CD4-positive, alpha-beta T cell treated with Interleukin-6 for 4 hours (primary cell): ENCODE results near the gene MAST1.
"Not testable (repeated sequence)": the region's sequence is repeated elsewhere in the genome, so short reads cannot be mapped to it uniquely, and the experiment has no call there.

ENCODE experiments used
- DNase-seq: peaks from one replicate; pipeline ENCODE4 v3.0.0-alpha.2; 2020; ENCODE audit warnings: mixed read lengths

The MAST1 gene

DNA sequence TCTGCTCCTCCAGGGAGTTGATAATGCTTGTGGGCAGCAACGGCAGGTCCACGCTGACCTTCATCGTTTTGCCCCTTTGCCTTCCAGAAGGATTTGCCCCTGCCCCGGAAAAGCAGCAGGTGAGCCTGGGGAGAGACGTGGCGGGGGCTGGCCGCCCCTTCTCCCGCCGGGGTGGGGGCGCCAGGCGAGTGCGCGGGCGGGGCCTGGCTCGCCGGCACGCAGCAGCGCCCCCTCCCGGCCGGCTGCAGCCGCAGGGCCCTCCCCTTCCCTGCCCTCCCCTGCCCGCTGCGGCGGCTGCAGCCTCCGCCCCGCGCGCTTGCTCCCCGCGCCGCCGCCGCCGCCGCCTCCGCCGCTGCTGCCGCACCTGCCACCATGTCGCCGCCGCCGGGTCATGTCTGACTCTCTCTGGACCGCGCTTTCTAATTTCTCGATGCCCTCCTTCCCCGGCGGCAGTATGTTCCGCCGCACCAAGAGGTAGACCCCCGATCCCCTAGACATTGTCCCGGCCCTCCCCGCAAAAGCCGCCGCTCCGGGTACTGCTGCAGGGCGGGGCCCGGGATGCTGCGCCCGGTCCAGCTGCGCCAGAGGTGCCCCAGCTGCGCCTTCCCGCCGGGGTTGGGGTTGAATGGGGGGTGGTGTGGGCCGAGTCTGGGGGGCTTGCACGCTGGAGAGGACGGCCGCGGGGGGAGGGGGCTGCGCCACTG, at the start of gene MAST1:
Gene MAST1, plus strand, starts transcription at position 334 of the 704 bp plus-strand sequence. Its CDS starts 58 bp downstream, at position 392.
- peak; percentile 56 for DNase-seq

DNA sequence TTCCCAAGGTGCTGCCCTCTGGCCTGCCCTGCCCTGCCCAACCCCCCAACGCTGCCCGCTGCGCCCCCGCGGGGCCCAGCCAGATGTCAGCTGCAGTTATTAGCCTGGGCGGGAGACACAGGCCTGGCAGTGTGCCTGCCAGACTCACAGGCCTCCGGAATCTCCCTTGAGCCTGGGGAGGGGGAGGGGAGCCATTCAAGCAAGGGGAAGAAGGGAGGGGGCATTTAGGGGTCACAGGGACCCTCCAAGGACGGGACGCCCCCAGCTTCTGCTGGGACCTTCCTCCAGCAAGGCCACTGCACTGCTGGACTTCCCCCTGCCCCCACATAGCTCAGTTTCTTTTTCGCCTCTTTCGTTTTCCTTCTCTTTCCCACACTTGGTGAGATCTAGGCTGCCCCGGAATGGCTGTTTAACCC, 49.6 kb upstream of the MAST1 start:
- peak; percentile 28 for DNase-seq

DNA sequence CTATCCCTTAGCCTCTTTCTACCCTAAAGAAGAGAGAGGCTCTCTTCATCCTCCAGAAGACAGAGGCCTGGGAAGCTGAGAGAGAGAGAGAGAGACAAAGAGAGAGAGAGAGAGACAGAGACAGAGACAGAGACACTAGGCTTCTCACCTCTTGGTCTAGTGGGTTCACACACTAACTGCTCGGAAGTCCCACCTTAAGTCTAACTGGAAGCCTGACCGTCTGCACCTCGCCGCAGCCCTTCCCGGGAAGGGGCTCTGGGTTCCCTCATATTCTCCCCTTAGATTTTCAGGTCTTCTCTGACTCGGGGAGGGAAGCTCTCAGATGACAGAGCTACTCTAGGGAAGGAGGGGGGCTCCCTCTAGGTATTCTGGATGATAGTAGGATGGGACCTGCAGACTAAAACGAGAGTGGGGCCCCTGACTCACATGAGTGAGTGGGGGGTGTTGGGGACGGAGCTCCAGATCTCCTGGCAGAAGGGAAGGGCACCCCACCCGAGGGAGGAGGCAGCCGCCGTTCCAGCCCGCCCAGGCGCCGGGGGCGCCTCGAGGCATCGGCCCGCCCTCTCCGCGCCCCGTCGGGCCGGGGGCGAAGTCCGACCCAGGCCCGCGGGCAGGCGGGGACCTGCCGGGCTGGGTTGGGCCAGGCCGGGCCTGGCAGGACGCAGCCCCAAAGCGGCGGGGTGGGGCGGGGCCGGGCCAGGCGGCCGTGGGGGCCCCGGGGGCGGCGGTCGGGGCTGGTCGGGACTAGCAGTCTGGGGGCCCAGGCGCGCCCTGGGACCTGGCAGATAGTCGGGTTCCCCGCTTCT, 49.0 kb upstream of the MAST1 start:
- DNase-seq, result no peak

DNA sequence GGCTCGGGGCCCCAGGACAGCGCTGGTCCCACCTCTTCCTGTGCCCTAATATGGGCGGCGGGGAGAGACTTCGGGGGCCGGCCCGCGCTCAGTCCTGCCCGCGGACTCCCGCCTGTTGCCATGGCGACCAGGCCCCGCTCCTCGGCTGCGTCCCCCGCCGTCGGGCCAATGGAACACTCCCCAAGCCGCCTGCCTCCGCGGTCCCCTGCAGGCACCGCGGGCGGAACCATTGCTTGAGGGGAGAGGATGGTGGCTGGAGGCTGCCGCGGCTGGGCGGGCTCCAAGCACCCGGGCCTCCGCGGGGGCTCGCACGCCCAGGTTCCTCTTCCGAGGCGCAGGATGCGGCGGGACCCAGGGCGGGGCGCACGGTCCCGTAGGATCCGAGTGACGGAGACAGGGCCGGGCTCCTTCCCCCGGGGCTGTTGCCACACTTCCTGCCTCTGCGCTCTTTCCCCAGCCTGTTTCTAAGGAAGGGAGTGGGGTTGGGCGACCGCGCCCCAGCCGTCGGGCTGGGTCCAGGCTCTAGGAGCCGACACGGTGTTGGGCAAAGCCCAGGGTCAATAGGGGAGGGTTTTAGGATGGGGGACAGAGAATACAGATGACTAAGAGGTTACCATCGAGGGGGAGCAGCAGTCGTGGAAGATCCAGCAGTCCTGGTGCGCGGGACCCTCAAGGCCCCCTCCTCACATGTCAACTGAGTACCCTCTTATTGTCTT, 48.3 kb upstream of the MAST1 start:
- peak; percentile 89 for DNase-seq

DNA sequence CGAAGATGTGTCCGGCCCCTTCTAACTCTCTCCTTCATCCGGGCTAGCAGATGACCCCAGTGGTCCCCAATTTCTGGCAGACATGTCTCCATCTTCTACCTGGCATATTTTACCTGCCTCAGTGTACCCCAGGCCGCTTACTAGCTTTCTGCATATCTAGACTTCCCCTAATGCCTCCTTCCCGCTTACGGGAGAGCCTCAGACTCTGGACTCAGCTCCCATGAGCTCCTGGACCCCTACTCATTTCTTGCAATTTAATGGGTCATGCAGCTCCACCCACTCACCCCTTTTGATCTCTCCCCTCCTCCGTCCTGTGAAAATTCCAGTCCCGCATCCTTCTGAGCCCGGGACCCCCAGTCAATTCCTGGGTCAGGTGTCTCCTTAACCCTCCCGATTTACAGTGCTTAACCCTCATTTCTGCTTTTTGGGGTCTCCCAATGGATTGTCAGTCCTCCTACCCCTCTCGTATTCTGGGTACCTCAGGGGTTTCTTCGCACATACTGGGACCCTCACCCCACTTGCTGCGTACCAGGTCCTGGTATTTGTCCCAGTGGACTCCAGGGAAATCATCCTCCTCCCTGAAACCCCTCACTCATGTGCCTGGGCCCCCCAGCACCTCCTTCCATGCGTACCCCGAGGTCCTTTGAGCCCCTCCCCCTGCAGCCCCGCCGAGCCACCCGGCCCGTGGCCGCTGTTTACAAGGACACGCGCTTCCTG, 47.5 kb upstream of the MAST1 start:
- peak; percentile 19 for DNase-seq

DNA sequence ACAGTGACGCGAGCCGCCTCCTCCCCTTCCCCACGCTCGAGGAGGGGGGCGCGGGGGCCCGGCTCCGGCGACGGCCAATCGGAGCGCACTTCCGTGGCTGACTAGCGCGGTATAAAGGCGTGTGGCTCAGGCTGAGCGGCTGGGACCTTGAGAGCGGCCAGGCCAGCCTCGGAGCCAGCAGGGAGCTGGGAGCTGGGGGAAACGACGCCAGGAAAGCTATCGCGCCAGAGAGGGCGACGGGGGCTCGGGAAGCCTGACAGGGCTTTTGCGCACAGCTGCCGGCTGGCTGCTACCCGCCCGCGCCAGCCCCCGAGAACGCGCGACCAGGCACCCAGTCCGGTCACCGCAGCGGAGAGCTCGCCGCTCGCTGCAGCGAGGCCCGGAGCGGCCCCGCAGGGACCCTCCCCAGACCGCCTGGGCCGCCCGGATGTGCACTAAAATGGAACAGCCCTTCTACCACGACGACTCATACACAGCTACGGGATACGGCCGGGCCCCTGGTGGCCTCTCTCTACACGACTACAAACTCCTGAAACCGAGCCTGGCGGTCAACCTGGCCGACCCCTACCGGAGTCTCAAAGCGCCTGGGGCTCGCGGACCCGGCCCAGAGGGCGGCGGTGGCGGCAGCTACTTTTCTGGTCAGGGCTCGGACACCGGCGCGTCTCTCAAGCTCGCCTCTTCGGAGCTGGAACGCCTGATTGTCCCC, 46.8 kb upstream of the MAST1 start, which contains the start of gene JUNB:
Gene JUNB, plus strand, starts transcription at position 142 of the 706 bp plus-strand sequence. Its CDS starts 286 bp downstream, at position 428.
- peak; percentile 98 for DNase-seq

DNA sequence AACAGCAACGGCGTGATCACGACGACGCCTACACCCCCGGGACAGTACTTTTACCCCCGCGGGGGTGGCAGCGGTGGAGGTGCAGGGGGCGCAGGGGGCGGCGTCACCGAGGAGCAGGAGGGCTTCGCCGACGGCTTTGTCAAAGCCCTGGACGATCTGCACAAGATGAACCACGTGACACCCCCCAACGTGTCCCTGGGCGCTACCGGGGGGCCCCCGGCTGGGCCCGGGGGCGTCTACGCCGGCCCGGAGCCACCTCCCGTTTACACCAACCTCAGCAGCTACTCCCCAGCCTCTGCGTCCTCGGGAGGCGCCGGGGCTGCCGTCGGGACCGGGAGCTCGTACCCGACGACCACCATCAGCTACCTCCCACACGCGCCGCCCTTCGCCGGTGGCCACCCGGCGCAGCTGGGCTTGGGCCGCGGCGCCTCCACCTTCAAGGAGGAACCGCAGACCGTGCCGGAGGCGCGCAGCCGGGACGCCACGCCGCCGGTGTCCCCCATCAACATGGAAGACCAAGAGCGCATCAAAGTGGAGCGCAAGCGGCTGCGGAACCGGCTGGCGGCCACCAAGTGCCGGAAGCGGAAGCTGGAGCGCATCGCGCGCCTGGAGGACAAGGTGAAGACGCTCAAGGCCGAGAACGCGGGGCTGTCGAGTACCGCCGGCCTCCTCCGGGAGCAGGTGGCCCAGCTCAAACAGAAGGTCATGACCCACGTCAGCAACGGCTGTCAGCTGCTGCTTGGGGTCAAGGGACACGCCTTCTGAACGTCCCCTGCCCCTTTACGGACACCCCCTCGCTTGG, 46.1 kb upstream of the MAST1 start:
- peak; percentile 84 for DNase-seq

DNA sequence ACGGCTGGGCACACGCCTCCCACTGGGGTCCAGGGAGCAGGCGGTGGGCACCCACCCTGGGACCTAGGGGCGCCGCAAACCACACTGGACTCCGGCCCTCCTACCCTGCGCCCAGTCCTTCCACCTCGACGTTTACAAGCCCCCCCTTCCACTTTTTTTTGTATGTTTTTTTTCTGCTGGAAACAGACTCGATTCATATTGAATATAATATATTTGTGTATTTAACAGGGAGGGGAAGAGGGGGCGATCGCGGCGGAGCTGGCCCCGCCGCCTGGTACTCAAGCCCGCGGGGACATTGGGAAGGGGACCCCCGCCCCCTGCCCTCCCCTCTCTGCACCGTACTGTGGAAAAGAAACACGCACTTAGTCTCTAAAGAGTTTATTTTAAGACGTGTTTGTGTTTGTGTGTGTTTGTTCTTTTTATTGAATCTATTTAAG, 45.4 kb upstream of the MAST1 start:
- DNase-seq, result no peak

DNA sequence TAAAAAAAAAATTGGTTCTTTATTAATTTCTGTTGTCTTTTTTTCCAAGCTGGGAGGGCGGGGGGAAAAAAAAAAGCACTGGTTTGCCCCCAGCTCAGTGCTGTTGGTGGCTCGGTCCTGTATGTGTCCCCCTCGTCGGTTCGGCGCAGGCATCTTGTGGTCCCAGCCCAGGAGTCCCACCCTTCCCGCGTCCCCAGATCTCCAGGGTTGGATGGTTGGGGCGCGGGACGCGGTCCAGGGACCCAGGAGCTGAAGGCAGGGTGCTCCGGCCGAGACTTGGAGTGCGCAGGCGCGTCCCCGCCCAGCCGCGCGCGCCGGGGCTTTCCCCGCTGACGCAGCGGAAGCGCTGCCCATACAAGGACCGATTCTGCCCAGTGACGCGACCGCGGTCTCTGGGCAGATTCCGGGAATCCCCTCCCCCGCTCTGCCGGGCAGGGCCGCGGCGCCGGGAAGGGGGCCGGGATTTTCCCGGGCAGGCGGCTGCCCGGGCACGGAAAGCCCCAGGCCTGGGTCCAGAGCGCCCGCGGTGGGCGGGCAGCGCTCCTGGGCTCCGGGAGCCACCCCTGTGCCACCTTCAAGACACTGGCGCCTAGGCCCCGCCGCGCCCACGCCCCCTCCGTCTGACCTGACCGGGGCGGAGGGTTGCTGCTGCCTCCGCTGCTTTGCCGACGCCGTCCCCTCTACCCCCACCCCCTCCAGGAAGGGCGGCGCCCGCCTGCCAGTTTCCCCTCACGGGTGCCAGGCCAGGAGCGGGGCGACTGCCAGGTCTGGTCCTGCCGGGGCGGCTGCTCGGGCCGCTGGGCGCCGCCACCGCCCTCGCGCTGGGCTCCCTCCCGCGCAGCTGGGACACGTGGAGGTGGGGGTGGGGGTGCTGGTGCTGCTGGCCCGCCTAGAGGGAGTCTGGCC, 44.8 kb upstream of the MAST1 start:
- DNase-seq, result peak; percentile 95

DNA sequence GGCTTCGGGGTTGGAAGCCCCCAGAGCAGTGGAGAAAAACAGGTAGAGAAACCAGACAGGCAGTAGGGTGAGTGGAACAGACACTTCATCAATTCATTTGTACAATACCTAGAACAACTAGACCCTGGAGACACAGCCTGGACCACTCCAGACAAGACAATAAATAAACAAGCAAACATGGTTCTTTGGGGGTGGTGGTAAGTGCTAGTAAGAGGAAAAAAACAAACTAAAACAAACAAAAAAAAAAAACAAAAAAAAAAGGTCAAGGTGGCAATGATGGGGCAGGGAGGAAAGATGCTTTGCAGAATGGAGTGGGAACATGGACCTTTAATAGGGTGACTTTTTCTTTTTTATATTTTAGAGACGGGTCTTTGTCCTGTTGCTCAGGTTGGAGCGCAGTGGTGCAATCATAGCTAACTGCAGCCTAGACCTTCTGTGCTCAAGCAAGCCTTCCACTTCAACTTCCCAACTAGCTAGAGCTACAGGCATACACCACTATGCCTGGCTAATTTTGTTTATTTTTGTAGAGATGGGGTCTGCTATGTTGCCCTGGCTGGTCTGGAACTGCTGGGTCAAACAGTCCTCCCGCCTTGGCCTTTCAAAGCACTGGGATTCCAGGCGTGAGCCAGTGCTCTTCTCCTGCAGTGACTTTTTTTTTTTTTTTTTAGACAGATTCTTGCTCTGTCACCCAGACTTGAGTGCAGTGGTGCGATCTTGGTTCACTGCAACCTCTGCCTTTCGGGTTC, 43.9 kb upstream of the MAST1 start:
- DNase-seq, result no peak

DNA sequence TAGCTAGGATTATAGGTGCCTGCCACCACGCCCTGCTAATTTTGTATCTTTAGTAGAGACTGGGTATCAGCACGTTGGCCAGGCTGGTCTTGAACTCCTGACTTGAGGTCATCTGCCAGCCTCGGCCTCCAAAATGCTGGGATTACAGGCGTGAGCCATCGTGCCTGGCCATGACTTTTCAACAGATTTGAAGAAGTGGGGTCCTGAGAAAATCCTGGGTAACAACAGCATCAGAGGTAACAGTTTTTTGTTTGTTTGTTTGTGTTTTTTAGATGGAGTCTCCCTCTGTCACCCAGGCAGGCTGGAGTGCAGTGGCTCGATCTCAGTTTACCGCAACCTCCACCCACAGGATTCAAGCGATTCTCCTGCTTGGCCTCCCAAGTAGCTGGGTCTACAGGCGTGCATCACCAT, 43.3 kb upstream of the MAST1 start:
- no peak for DNase-seq

DNA sequence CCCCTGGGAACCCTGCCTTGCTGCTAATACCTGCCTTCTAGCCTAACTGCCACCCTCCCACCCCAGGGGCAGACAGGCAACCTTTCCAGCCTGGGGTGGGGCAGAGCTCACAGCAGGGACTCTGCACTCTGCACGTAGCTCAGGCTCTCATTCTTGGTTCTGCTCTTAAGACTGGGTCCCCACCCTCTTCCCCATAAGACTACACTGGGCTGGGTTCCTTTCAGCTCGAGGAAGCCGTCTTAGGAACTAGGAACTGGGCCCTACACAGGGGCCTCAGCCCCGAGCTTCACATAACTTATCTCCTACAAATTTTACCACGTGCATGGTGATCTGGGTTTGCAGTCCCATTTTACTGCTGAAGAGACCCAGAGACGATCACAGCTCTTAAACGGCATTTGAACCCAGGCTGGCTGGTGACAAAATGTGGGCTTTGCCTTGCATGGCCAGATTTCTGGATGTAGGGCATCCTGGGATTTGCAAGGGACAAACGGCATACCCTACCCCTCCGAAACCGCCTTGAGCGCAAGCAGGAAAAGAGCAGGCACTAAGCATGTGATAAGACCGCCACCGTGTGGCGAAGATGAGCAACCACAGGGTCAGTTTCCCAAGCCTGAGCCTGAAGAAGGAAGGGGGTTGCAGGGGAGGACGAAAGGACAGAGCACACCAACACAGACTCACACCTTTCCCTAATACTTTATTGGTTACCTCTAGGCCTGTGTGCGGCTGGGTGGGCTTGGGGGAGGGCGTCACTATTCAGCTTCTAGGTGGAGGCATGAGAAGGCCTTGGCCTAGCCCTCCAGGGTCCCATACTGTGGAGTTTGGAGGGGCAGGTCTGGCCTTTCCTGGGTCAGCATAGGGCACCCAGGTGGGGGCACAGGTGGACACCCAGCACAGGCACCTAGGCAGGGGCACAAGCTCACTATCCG, 41.9 kb upstream of the MAST1 start:
- peak; percentile 82 for DNase-seq

DNA sequence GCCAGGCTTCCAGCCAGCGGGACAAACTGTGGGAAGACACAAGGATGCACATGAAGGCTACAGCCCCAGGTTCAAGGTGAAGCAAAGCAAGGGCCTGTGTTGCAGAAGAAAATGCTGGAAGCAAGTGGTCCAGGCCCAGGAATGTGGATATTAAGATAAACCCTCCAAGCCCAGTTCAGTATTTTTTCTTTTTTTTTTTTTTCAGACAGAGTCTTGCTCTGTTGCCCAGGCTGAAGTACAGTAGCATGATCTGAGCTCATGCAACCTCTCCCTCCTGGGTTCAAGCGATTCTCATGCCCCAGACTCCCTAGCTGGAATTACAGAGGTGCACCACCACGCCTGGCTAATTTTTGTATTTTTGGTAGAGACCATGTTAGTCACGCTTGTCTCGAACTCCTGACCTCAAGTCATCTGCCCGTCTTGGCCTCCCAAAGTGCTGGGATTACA, 41.2 kb upstream of the MAST1 start:
- no peak for DNase-seq

DNA sequence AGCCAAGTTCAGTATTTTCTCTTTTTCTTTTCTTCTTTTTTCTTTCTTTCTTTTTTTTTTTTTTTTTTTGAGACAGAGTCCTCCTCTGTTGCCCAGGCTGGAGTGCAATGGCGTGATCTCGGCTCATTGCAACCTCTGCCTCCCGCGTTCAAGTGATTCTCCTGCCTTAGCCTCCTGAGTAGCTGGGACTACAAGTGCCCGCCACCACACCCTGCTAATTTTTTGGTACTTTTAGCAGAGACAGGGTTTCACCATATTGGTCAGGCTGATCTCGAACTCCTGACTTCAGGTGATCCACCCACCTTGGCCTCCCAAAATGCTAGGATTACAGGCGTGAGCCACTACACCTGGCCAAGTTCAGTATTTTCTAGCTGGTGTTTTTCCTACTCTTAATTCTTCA, 40.7 kb upstream of the MAST1 start:
- DNase-seq, result not testable (repeated sequence)

DNA sequence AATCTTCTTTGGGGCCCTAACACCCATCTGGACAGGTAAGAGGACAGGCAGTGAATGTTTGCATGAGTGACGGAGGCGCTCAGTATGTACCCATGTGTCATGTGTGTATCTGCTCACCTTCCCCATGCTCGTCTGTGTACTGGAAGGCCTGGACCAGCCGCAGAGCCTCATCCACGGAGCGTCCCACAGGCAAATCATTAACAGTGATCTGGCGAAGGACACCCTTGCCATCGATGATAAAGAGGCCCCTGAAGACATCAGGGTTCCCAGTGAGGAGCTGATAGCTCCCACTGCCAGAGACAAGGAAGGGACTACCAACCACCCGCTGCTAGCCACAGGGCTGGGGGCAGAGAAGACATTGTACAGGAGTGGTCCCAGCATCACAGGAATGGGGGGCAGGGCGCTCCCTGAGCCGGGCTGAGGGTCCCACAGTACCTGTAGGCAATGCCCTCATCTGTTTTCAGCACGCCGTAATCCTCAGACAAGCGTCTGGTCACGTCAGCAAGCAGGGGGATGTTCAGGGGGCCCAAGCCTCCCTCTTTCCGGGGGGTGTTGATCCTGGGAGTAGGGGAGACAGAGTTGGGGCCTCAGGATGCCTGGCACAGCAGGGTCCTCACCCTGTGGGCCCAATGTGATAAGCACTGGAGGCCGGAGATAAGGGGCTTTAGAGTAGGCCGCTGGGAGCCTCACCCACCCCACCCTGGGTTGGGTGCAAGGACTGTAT, 38.4 kb upstream of the MAST1 start:
- DNase-seq, result no peak

DNA sequence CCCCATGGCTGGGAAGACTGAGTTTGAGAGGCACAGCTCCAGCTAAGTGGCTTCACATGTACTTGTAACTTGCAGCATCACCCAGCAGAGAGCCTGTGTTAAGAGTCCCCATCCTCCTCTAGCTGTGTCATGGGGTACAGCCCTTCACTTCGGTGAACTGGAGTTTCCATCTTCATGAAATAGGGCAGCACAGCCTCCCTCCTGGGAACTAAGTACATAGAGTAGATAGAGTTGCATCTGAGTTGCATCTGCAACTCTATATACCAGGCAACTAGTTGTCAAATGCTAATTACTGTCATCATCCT, 37.9 kb upstream of the MAST1 start:
- no peak for DNase-seq

DNA sequence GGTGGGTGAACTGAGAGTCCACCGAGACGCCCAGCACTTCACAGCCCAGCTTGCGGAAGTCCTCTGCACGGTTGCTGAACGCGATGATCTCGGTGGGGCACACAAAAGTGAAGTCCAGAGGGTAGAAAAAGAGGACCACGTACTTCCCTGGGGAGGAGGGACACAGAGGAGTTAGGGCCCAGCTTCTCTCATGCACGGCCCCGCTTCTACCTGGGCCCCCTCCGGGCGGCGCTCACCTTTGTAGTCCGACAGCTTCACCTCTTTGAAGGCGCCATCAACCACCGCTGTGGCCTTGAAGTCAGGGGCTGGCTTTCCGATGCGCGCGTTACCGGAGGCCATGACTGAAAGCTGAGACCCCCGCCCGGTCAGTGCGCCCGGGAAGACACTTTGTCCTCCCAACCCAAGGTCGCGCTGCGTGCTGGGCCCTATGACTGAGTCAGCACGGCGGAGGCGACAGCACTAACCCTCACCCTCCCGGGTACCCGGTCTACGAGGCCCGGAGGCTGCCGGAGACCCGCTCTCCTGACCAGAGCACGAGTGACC, 37.3 kb upstream of the MAST1 start:
- peak; percentile 34 for DNase-seq
